RPMI7951 (cell line): ENCODE measurements around the gene CHSY1. TPM values are rescaled to one million over a fixed set of nuclear protein-coding genes. Genes with fewer than 3 reads are reported as not detected.
"Not testable (repeated sequence)": the region's sequence is repeated elsewhere in the genome, so short reads cannot be mapped to it uniquely, and the experiment has no call there.

Experiments used
- DNase-seq: peaks from one replicate; pipeline ENCODE4 v3.0.0-alpha.2; 2012; ENCODE audit warnings: low read depth
- total RNA-seq: library from RNA; depleted of rRNA; stranded (reverse); fragments of >200 nt; shearing (Covaris generic); gene quantifications from 2 replicates; pipeline ENCODE4 v1.2.3, GENCODE V29; 2014

CHSY1 gene
- total RNA-seq, 1 experiment from 2014 or later: 41.5 TPM

GRCh38 chr15:101244889-101245668, 6.8 kb downstream of the CHSY1 start:
- DNase-seq: no peak

GRCh38 chr15:101244036-101244781, 7.6 kb downstream of the CHSY1 start:
- no peak for DNase-seq

- no peak for DNase-seq
Measured at GRCh38 chr15:101243420-101243819, 8.4 kb downstream of the CHSY1 start.

- DNase-seq: no peak
Measured at GRCh38 chr15:101242999-101243336, 8.9 kb downstream of the CHSY1 start.

- peak; percentile 76 for DNase-seq
Measured at GRCh38 chr15:101242160-101242998, 9.5 kb downstream of the CHSY1 start.

GRCh38 chr15:101240358-101240757, 11.5 kb downstream of the CHSY1 start:
- DNase-seq: no peak

- no peak for DNase-seq
Measured at GRCh38 chr15:101239724-101240136, 12.1 kb downstream of the CHSY1 start.

- no peak for DNase-seq
Measured at GRCh38 chr15:101237251-101237650, 14.6 kb downstream of the CHSY1 start.

GRCh38 chr15:101233651-101234280, 18.1 kb downstream of the CHSY1 start:
- DNase-seq: no peak

- DNase-seq: no peak
Measured at GRCh38 chr15:101232677-101233076, 19.2 kb downstream of the CHSY1 start.

- DNase-seq: no peak
Measured at GRCh38 chr15:101228313-101228712, 23.5 kb downstream of the CHSY1 start.

GRCh38 chr15:101225658-101226057, 26.2 kb downstream of the CHSY1 start:
- DNase-seq: no peak

GRCh38 chr15:101221902-101222301, 29.9 kb downstream of the CHSY1 start:
- DNase-seq: peak; percentile 50

- no peak for DNase-seq
Measured at GRCh38 chr15:101220060-101220459, 31.8 kb downstream of the CHSY1 start.

- no peak for DNase-seq
Measured at GRCh38 chr15:101219441-101219840, 32.4 kb downstream of the CHSY1 start.

GRCh38 chr15:101217446-101217845, 34.4 kb downstream of the CHSY1 start:
- no peak for DNase-seq

GRCh38 chr15:101216100-101216499, 35.7 kb downstream of the CHSY1 start:
- DNase-seq: no peak

GRCh38 chr15:101215681-101216080, 36.2 kb downstream of the CHSY1 start:
- no peak for DNase-seq

- not testable (repeated sequence) for DNase-seq
Measured at GRCh38 chr15:101214435-101215097, 37.3 kb downstream of the CHSY1 start.

GRCh38 chr15:101213570-101213969, 38.3 kb downstream of the CHSY1 start:
- no peak for DNase-seq

GRCh38 chr15:101213147-101213546, 38.7 kb downstream of the CHSY1 start:
- DNase-seq: no peak
